MV-4-11 (cell line): Measurements from ENCODE around the gene NPLOC4.
"Not testable (repeated sequence)": the region's sequence is repeated elsewhere in the genome, so short reads cannot be mapped to it uniquely, and the experiment has no call there.

Experiments used
- DNase-seq: peaks from one replicate; lab custom pipeline; 2025; lab: John Stamatoyannopoulos, UW

Gene NPLOC4

GRCh38 chr17:81631482-81631881 lies 5.4 kb downstream of the NPLOC4 start:
- DNase-seq = peak; percentile 38

DNA sequence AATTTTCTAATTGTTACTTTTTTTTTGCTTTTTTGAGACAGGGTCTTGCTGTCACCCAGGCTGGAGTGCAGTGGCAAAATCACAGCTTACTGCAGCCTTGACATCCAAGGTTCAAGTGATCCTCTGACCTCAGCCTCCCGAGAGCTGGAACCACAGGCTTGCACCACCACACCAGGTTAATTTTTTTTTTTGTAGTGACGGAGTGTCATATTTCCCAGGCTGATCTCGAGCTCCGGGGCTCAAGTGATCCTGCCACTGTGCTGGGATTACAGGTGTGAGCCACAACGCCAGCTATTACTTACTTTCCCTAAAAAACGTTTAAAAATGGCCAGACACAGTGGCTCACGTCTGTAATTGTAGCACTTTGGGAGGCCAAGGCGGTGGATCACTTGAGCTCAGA lies 6.6 kb downstream of the NPLOC4 start:
- DNase-seq = no peak

- DNase-seq = no peak
Observed at GRCh38 chr17:81621494-81622130, 15.3 kb downstream of the NPLOC4 start.

DNA sequence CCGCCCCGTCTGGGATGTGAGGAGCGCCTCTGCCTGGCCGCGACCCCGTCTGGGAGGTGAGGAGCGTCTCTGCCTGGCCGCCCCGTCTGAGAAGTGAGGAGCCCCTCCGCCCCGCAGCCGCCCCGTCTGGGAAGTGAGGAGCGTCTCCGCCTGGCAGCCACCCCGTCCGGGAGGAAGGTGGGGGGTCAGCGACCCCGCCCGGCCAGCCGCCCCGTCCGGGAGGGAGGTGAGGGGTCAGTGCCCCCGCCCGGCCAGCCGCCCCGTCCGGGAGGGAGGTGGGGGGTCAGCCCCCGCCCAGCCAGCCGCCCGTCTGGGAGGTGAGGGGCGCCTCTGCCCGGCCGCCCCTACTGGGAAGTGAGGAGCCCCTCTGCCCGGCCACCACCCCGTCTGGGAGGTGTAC lies 18.6 kb downstream of the NPLOC4 start:
- not testable (repeated sequence) for DNase-seq

GRCh38 chr17:81616877-81617276 lies 20.0 kb downstream of the NPLOC4 start:
- no peak for DNase-seq

DNA sequence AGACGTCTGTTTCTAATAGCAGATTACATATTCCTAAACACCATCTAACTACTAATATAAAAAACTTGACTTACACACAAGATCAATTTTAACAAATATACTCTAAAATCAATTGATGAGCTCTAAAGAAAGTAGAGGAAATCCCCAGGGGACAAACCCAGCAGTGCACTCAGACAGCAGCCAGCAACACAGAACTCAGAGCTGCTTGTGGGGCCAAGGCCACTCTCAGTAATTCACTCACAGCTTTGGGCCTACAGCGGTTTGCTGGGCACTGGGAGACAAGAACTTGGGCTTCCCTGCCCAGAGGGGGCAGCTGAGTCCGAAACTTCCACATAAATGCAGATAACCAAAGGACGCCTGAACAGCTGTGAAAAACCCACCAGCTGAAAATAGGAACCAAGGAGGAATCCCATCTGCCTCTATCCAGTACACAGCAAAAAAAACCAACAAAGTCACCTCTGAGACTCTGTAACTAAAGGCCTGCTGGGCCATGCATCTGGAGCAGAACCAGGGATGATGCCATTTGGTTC lies 21.4 kb downstream of the NPLOC4 start:
- DNase-seq = no peak

GRCh38 chr17:81612172-81612970 lies 24.5 kb downstream of the NPLOC4 start:
- no peak for DNase-seq

GRCh38 chr17:81609541-81610311 lies 27.2 kb downstream of the NPLOC4 start:
- DNase-seq = no peak

- DNase-seq = no peak
Observed at GRCh38 chr17:81608605-81609004, 28.3 kb downstream of the NPLOC4 start.

DNA sequence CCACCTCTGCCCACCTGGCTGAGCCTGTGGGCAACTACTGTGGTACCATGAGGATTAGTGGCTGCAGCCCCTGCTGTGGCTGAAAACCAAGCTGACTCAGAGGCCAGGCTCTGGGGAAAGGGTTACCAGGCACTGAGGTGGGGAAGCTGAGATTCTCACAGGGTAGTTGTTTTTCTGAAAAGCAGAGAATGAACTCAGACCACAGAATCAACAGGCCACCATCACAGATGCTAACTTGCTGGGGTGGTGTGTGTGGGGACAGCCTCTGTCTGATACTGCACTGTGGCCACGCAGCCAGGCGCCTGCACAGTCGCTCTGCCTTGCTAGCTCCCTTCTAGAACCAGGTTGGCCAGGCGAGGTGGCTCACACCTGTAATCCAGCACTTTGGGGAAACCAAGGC lies 28.8 kb downstream of the NPLOC4 start:
- no peak for DNase-seq

- DNase-seq = no peak
Observed at GRCh38 chr17:81607431-81607830, 29.5 kb downstream of the NPLOC4 start.

GRCh38 chr17:81603846-81604610 lies 32.9 kb downstream of the NPLOC4 start:
- no peak for DNase-seq

- peak; percentile 72 for DNase-seq
Observed at GRCh38 chr17:81601525-81602120, 35.3 kb downstream of the NPLOC4 start.

GRCh38 chr17:81599719-81600486 lies 37.0 kb downstream of the NPLOC4 start:
- DNase-seq = no peak

GRCh38 chr17:81593105-81593871 lies 43.6 kb downstream of the NPLOC4 start:
- no peak for DNase-seq

- no peak for DNase-seq
Observed at GRCh38 chr17:81591971-81592370, 44.9 kb downstream of the NPLOC4 start.

DNA sequence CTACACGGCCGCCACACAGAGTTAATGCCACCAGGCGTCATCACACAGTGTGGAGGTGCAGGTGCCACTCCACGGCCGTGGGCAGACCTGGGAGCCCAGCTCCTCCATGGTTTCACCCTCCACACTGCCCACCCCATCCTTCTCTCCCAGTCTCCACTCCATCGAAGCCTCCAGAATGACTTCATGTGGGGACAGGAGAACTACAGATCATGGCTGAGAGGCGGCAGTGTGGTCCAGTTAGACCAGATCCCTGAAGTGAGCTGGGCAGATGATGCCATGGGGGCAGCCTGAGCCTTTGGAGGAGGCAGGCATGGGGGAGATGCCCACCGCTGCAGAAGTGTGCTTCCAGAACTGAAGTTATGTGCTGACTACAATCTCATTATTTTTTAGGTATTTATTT lies 46.8 kb downstream of the NPLOC4 start:
- no peak for DNase-seq

- no peak for DNase-seq
Observed at GRCh38 chr17:81589612-81590011, 47.3 kb downstream of the NPLOC4 start.

- DNase-seq = no peak
Observed at GRCh38 chr17:81586096-81586495, 50.8 kb downstream of the NPLOC4 start.

DNA sequence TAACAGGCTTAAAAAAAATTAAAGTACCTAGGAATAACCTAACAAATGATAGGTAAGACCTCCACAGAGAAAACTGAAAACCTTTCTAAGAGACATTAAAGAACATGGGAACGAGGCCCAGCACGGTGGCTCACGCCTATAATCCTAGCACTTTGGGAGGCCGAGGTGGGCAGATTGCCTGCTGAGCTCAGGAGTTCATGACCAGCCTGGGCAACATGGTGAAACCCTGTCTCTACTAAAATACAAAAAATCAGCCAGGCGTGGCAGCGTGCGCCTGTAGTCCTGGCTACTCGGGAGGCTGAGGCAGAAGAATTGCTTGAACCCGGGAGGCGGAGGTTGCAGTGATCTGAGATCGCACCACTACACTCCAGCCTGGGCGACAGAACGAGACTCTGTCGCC lies 52.1 kb downstream of the NPLOC4 start:
- DNase-seq = not testable (repeated sequence)
